GM12878 (cell line): Measurements from ENCODE around the gene TBC1D23. TPM values are rescaled to one million over a fixed set of nuclear protein-coding genes. Genes with fewer than 3 reads are reported as not detected.

Source experiments
- CBFB ChIP-seq: IDR thresholded peaks from 2 replicates; pipeline ENCODE4 v1.6.1; 2016; ENCODE audit warnings: antibody characterized with exemption, low read depth
- CEBPB ChIP-seq, 2 experiments: fragments of 150-350 bp in 1 of 2; IDR thresholded peaks; 2 replicates each; pipeline ENCODE4 v1.6.1; 2012 to 2014; ENCODE audit warnings: low read depth in 2 of 2, low read length in 2 of 2, borderline replicate concordance in 1 of 2, inconsistent platforms in 1 of 2
- HDAC6 ChIP-seq: fragments of 200-600 bp; sonication (generic); IDR thresholded peaks from one replicate; pipeline ENCODE4 v1.8.0; 2017; ENCODE audit warnings: antibody characterized with exemption; ENCODE audit not compliant: unreplicated experiment
- MYC ChIP-seq: IDR thresholded peaks from 2 replicates; pipeline ENCODE4 v1.6.1; 2011; ENCODE audit warnings: mild to moderate bottlenecking, low read length, moderate library complexity, inconsistent platforms; ENCODE audit not compliant: insufficient read depth, insufficient replicate concordance, insufficient read length, severe bottlenecking
- RB1 ChIP-seq: fragments of 450-650 bp; formaldehyde crosslinking; IDR thresholded peaks from 2 replicates; pipeline ENCODE4 v1.6.1; 2017; ENCODE audit warnings: mild to moderate bottlenecking, borderline replicate concordance
- TARDBP ChIP-seq: IDR thresholded peaks from 2 replicates; pipeline ENCODE4 v1.6.1; 2016; ENCODE audit warnings: borderline replicate concordance
- ZBED1 ChIP-seq: IDR thresholded peaks from 2 replicates; pipeline ENCODE4 v1.6.1; 2016; ENCODE audit warnings: borderline replicate concordance
- ZZZ3 ChIP-seq: IDR thresholded peaks from 2 replicates; pipeline ENCODE4 v1.6.1; 2011; ENCODE audit warnings: low read depth; ENCODE audit not compliant: control insufficient read depth, insufficient read length
- polyA plus RNA-seq, 11 experiments: library from polyadenylated mRNA; depleted of rRNA in 4 of 11; unstranded in 6 of 11; stranded (reverse) in 5 of 11; fragments of >200 nt; fragmentation: Nextera tagmentation in 4 of 11; fragmentation: Illumina TruSeq in 1 of 11; extraction: Ambion mirVana in 4 of 11; extraction: Trizol in 1 of 11; gene quantifications; 1 replicate in 1 of 11; 2 replicates in 10 of 11; pipeline versions ENCODE4 v1.2.1 to v1.2.3, GENCODE V29; 2011 to 2016; ENCODE audit warnings: inconsistent platforms in 2 of 11, missing spikeins in 2 of 11, low read depth in 1 of 11
- total RNA-seq, 4 experiments: library from RNA; depleted of rRNA in 3 of 4; stranded (reverse); fragments of >200 nt in 3 of 4; fragmentation: Illumina TruSeq in 1 of 4; extraction: Trizol in 1 of 4; gene quantifications; 2 replicates each; pipeline versions ENCODE4 v1.2.1 to v1.2.3, GENCODE V29; 2013 to 2021
- TF ChIP-seq, protein P1 (sequence below): fragments of 450-650 bp; IDR thresholded peaks from 2 replicates; pipeline ENCODE4 v1.6.1; 2017; ENCODE audit warnings: mild to moderate bottlenecking, moderate library complexity
- TF ChIP-seq, protein P2 (sequence below): fragments of 450-650 bp; IDR thresholded peaks from 2 replicates; pipeline ENCODE4 v1.6.1; 2016; ENCODE audit warnings: mild to moderate bottlenecking
- TF ChIP-seq, protein P3 (sequence below), 3 experiments: IDR thresholded peaks in 2 of 3; conservative IDR thresholded peaks in 1 of 3; 2 replicates each; pipeline ENCODE4 v1.5.1; 2011; ENCODE audit warnings: low read depth in 3 of 3, low read length in 3 of 3, mild to moderate bottlenecking in 3 of 3, control low read depth in 2 of 3, moderate library complexity in 2 of 3, inconsistent platforms in 1 of 3, mixed read lengths in 1 of 3; ENCODE audit not compliant: control insufficient read depth in 2 of 3, insufficient read depth in 1 of 3; ENCODE audit errors: extremely low read depth in 1 of 3
- TF ChIP-seq, protein P4 (sequence below): IDR thresholded peaks from 2 replicates; pipeline ENCODE4 v1.6.1; 2012; ENCODE audit warnings: low read depth, low read length, improper control_type of control experiment
- TF ChIP-seq, protein P5 (sequence below): IDR thresholded peaks from 2 replicates; pipeline ENCODE4 v1.6.1; 2011; ENCODE audit warnings: low read depth, mild to moderate bottlenecking, low read length, moderate library complexity, borderline replicate concordance; ENCODE audit errors: extremely low read depth

Gene TBC1D23
- total and polyA plus RNA-seq, 10 of the 15 experiments (the other 5 are each of a cell fraction or from before 2014, with no cell fraction given) = 8.2 to 23.2 (median 16.6) TPM

DNA sequence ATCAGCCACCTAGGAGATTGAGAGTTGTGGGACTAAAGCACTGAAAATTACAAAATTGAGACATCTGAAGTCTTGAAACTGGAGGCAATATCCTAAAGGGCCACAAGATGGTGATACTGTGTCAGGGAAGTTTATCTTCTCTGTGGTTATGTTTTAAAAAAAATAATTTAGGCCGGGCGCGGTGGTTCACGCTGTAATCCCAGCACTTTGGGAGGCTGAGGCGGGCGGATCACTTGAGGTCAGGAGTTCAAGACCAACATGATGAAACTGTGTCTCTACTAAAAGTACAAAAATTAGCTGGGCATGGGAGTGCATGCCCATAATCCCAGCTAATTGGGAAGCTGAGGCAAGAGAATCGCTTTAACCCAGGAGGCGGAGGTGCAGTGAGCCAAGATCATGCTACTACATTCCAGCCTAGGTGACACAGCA is 55.9 kb downstream of the TBC1D23 start (continued):
- TF ChIP-seq ZBED1 = no peak
- peak; percentile 68; the same call in 1 of the 2 replicates for TF ChIP-seq CBFB
- no peak for TF ChIP-seq TARDBP
- TF ChIP-seq MYC = no peak
- no peak for TF ChIP-seq CEBPB (IDR thresholded peaks at IDR 0.05; ENCODE audit: borderline replicate concordance in 1 of 2, low read depth in 2 of 2, low read length in 2 of 2)
- TF ChIP-seq HDAC6 = no peak
- TF ChIP-seq ZZZ3 = no peak
- TF ChIP-seq RB1 = no peak
- TF ChIP-seq, protein P1, sequence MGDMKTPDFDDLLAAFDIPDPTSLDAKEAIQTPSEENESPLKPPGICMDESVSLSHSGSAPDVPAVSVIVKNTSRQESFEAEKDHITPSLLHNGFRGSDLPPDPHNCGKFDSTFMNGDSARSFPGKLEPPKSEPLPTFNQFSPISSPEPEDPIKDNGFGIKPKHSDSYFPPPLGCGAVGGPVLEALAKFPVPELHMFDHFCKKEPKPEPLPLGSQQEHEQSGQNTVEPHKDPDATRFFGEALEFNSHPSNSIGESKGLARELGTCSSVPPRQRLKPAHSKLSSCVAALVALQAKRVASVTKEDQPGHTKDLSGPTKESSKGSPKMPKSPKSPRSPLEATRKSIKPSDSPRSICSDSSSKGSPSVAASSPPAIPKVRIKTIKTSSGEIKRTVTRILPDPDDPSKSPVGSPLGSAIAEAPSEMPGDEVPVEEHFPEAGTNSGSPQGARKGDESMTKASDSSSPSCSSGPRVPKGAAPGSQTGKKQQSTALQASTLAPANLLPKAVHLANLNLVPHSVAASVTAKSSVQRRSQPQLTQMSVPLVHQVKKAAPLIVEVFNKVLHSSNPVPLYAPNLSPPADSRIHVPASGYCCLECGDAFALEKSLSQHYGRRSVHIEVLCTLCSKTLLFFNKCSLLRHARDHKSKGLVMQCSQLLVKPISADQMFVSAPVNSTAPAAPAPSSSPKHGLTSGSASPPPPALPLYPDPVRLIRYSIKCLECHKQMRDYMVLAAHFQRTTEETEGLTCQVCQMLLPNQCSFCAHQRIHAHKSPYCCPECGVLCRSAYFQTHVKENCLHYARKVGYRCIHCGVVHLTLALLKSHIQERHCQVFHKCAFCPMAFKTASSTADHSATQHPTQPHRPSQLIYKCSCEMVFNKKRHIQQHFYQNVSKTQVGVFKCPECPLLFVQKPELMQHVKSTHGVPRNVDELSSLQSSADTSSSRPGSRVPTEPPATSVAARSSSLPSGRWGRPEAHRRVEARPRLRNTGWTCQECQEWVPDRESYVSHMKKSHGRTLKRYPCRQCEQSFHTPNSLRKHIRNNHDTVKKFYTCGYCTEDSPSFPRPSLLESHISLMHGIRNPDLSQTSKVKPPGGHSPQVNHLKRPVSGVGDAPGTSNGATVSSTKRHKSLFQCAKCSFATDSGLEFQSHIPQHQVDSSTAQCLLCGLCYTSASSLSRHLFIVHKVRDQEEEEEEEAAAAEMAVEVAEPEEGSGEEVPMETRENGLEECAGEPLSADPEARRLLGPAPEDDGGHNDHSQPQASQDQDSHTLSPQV = no peak
- TF ChIP-seq, protein P2, sequence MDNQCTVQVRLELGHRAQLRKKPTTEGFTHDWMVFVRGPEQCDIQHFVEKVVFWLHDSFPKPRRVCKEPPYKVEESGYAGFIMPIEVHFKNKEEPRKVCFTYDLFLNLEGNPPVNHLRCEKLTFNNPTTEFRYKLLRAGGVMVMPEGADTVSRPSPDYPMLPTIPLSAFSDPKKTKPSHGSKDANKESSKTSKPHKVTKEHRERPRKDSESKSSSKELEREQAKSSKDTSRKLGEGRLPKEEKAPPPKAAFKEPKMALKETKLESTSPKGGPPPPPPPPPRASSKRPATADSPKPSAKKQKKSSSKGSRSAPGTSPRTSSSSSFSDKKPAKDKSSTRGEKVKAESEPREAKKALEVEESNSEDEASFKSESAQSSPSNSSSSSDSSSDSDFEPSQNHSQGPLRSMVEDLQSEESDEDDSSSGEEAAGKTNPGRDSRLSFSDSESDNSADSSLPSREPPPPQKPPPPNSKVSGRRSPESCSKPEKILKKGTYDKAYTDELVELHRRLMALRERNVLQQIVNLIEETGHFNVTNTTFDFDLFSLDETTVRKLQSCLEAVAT = peak; percentile 58; the same call in 1 of the 2 replicates
- TF ChIP-seq, protein P3, sequence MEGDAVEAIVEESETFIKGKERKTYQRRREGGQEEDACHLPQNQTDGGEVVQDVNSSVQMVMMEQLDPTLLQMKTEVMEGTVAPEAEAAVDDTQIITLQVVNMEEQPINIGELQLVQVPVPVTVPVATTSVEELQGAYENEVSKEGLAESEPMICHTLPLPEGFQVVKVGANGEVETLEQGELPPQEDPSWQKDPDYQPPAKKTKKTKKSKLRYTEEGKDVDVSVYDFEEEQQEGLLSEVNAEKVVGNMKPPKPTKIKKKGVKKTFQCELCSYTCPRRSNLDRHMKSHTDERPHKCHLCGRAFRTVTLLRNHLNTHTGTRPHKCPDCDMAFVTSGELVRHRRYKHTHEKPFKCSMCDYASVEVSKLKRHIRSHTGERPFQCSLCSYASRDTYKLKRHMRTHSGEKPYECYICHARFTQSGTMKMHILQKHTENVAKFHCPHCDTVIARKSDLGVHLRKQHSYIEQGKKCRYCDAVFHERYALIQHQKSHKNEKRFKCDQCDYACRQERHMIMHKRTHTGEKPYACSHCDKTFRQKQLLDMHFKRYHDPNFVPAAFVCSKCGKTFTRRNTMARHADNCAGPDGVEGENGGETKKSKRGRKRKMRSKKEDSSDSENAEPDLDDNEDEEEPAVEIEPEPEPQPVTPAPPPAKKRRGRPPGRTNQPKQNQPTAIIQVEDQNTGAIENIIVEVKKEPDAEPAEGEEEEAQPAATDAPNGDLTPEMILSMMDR (IDR thresholded peaks at IDR 0.05 in 2 of 3, conservative IDR thresholded peaks at IDR 0.05 in 1 of 3; ENCODE audit: control insufficient read depth in 2 of 3, extremely low read depth in 1 of 3, insufficient read depth in 1 of 3, low read depth in 3 of 3, low read length in 3 of 3) = peak; percentile 66 to 67 (median 67)
- TF ChIP-seq, protein P4, sequence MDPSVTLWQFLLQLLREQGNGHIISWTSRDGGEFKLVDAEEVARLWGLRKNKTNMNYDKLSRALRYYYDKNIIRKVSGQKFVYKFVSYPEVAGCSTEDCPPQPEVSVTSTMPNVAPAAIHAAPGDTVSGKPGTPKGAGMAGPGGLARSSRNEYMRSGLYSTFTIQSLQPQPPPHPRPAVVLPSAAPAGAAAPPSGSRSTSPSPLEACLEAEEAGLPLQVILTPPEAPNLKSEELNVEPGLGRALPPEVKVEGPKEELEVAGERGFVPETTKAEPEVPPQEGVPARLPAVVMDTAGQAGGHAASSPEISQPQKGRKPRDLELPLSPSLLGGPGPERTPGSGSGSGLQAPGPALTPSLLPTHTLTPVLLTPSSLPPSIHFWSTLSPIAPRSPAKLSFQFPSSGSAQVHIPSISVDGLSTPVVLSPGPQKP = no peak
- TF ChIP-seq, protein P5, sequence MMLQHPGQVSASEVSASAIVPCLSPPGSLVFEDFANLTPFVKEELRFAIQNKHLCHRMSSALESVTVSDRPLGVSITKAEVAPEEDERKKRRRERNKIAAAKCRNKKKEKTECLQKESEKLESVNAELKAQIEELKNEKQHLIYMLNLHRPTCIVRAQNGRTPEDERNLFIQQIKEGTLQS = no peak
- TF ChIP-seq, all 136 proteins: peak for 8
